Hematopoietic multipotent progenitor cell (in vitro differentiated cells): Measurements from ENCODE around the gene DDX11. TPM values are rescaled to one million over a fixed set of nuclear protein-coding genes. Genes with fewer than 3 reads are reported as not detected.
A peak's percentile ranks its signal among the peaks of the same experiment; 100 is the strongest.
"Not testable (repeated sequence)": the region's sequence is repeated elsewhere in the genome, so short reads cannot be mapped to it uniquely, and the experiment has no call there.

Experiments used
- DNase-seq, 3 donors: peaks; one replicate each; pipeline ENCODE4 v3.0.0-alpha.2; 2011 to 2015; ENCODE audit warnings: low read depth in 2 of 3, low spot score in 2 of 3
- total RNA-seq: library from RNA; depleted of rRNA; stranded (reverse); fragments of >200 nt; gene quantifications from one replicate; pipeline ENCODE4 v1.2.3, GENCODE V29; 2012

The DDX11 gene
- 44.4 TPM for total RNA-seq

DNA sequence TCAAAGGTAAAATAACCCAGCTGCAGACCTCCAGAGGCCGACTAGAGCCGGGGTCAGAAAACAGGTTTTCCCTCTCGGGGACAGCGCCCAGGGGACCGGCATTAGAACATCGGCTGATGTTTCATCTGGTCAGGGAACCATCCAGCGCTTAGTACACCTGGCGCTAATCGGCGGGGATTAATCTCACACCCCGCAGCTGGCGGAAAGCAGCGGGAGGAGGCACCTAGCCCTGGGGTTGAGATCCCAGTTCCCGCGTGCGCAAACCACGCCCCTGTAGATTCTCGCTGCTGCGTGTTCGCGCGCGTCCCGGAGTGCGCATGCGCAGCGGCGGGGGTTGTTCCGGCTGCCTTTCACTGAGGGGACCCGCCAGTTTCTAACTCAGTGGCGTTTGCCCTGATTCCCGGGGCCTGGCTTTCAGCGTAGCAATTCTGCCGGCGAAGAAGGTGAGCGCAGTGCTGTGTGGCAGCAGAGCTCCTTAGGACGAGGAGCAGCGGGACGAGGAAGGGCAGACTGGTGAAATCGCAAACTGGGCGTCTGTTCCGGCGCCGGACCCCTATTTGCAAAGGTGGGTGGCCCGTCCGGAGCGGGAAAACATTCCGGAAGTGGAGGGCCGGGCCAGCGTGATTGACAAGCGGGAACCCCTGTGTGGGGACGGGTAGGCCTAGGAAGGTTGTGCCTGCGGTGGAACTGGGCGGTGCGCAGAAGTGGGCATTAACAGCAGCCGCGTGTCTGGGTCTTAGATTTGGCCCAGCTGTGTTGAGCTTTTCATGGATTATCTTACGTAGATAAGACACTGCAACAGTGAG lies at the start of gene DDX11:
TSS of gene DDX11 (plus strand) at position 334 of the 806 bp plus-strand sequence. CDS start 4,534 bp downstream, outside the sequence.
- DNase-seq = peak; percentile 71 to 93 (median 86)

GRCh38 chr12:31026202-31026601 lies 47.5 kb upstream of the DDX11 start:
- no peak for DNase-seq

DNA sequence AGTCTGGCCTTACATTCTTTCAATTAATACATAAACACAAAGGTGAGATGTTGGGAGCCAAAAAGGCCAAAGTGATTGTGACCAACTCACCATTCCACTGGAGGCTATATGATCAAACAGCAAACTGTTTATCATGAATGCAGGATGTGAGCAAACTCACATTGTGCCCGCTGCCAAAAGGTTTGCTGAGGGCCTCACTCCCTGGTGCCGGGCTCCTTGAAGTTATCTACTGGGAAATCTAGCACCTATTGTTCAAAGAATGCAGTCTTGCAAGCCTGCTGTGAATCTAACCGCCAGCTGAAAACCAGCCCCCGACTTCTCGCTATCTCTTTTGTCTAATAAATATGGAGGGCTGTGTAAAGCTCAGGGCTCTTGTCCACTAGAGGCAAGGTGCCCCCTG lies 46.7 kb upstream of the DDX11 start:
- not testable (repeated sequence) for DNase-seq

DNA sequence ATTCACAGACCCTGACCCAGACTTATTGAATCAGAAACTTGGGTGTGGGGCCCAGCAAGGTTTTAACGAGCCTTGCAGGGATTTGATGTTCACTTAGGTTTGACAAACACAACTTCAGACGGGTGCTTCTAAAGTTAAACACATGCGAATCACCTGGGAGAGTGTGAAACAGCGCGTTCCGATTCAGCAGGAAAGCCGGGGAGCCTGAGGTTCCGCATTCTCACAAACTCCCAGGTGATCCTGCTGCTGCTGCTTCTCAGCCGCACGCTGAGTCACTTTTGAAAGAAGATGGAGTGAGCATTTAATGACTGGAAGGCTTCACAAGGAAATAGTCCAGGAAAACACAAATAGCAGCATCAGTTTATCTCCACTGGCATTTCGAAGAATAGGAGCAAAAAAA lies 44.2 kb upstream of the DDX11 start:
- no peak for DNase-seq

DNA sequence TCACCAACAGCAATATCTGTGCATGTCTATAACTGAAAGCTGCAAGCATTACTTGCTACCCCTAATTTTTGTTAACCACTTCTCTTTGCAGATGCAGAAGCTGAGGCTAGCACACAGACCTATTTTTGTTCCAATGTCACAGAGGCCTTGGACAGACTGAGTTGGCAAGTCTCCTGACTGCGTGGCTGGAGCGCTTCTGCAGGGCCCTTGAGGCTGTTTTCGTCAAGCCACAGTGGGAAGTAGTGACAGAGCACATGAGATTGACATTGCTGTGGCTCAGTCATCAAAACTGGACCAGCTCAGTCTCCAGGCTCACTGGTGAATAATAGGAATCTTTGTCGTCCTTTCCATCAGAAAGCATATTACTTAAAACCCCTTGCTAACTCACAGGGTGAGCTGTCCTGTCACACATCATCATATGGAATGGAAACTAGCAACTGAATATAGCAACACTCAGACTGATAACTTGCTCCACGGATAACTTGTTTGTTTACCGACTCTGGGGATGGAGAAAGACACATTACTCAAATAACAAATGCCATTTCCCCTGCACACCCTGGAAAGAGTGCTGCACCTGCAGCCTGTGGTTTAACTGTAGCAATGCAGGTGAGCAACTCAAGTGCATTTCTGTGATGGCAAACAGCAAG lies 43.6 kb upstream of the DDX11 start:
- no peak for DNase-seq

DNA sequence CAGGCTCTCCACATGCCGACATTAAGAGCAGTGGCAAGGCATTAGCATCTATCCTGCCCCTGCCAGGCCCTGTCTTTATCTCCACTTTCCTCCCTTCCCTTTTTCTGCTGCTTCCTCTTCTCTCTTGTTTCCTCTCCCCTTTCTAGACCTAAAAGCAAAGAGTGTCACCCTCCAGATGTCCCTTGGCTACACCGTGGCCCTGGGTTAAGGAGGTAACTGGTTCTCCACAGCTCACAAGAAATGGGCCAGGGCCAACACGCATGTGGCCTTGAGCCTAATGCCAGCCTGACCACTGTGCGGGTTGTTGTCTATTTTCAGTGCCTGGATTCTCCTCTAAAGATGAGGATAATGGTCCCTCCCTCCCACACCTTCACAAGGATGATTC lies 41.7 kb upstream of the DDX11 start:
- DNase-seq = no peak

- DNase-seq = no peak
These were observed 40.5 kb upstream of the DDX11 start for GRCh38 chr12:31033146-31033545.

DNA sequence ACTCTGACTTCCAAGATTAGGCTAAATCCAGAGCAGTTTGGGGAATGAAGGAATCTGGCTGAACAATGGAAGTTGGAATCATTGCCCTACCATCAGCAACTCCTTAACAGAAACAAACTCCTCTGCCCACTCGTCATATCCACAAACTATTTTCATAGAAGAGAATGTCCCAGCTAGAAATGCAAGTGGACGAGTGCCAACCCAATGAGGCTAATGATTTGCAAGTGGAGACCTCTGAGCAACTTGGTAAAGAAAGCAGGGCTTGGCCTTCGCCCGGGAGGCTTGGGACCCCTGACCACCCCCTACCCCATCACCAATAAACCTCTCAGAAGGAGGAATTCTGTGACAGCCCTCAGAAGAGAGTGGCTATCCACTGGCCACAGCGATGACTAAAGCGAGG lies 40.0 kb upstream of the DDX11 start:
- no peak for DNase-seq

DNA sequence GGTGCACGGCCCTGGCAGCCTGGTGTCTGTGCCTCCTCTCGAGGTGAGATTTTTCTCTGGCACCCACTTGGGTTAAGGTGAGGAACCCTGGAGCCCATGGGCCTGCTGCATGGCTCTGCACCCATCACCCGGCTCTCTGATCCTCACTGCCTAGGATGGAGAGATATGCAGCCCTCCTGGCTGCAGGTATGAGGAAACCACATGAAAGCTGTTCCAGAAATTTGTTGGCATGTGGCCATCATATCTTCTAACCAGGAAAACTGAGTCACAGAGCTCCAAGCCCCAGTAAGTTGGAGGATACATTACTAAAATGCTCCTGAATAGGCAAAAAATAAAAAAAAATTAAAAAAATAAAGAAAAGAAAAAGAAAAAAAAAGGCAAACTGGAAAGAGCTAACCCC lies 39.3 kb upstream of the DDX11 start:
- DNase-seq = no peak

- DNase-seq = no peak
These were observed 38.4 kb upstream of the DDX11 start for GRCh38 chr12:31035226-31035625.

- no peak for DNase-seq
These were observed 37.5 kb upstream of the DDX11 start for GRCh38 chr12:31035967-31036665.

- no peak for DNase-seq
These were observed 36.6 kb upstream of the DDX11 start for GRCh38 chr12:31037028-31037427.

GRCh38 chr12:31037931-31038330 lies 35.7 kb upstream of the DDX11 start:
- DNase-seq = no peak

GRCh38 chr12:31041033-31041564 lies 32.6 kb upstream of the DDX11 start:
- no peak for DNase-seq

DNA sequence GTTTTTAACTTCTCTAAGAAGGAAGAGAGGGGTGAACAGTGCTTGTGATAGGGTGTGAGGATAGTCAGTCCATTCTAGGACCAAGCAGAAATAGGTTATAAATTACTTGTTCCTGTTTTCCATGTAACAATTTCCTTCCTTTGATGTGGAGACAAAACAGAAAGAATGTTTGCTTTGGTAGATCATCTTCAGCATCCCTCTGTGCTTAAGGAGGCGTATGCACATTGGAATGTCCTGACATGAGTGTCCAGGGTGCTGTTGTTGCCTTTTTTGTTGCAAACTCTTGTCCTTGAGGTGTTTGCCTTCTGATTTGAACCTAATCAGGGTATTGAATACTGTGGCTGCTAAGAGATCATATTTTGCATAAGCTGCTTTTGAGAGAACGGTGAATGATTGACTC lies 23.5 kb upstream of the DDX11 start:
- not testable (repeated sequence) for DNase-seq

DNA sequence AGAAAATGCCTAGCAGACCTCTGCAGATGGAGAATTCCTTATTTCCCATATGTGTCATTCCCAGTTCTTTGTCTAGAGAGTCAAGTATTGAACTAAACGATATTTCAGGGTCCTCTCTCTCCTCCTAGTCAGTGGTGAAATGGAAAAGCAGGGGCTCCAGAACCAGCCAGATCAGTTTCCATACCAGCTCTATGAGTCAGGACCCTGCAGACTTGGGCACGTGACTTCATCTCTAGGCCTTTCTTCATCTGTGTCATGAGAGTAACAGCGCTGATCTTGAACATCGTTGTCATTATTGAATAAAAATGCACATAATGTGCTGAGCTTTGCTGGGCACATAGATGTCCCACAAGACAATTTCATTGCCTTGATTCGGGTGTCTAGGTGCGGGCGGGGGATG lies 23.1 kb upstream of the DDX11 start:
- not testable (repeated sequence) for DNase-seq

DNA sequence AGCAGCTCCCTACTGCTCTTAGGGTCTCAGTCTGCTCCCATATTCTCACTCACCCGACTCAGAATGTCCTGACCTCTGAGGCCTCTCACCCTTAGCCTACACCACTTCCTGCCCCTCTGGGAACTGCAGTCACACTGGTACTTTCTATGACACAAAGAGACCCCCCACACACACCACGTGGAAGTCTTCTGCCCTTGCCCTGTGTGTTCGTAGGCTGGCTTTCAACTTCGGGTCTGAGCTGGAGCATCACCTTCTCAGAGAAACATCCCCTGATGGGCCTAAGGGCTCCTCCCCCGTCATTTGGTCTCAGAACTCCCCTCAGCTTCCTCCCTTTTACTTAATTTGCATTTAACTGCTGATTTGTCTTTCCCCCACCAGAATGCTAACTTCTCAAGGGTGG lies 22.0 kb upstream of the DDX11 start:
- DNase-seq = not testable (repeated sequence)

DNA sequence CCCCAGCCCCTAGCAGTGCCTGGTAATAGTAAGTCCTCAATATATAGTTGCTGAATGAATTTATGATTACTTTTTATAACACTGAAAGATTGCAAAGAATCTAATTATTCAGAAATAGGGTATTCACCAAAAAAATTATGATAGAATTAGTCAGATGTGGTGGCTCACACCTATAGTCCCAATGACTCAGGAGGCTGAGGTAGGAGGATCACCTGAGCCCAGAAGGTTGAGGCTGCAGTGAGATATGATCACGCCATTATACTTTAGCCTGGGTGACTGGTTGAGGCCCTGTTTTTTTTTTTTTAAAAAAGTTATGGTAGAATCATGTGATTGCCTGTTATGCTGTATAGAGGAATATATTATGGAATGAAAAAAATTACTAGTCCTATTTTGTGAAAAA lies 21.5 kb upstream of the DDX11 start:
- not testable (repeated sequence) for DNase-seq

- not testable (repeated sequence) for DNase-seq
These were observed 20.8 kb upstream of the DDX11 start for GRCh38 chr12:31052666-31053439.

GRCh38 chr12:31053944-31054343 lies 19.7 kb upstream of the DDX11 start:
- DNase-seq = not testable (repeated sequence)

DNA sequence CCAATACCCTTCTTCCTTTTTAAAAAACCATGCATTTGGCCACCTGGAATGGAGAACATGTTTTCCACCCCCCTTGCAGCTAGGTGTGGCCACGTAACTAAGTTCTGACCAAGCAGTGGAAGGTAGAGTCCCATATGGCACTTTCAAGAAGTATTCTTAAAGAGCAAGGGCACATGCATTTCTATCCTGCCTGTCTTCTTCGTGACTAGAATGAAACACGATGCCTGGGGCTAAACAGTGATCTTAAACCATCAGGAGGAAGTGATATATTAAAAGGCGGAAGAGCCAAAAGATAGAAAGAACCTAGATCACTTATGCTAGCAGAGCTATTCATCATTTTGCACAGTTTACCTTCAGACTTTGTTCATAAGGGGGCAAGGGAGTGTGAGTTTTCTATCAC lies 16.0 kb upstream of the DDX11 start:
- no peak for DNase-seq
